Tibial artery (tissue), 4 donors: Measurements from ENCODE around the gene UBE2U.

Source experiments
- DNase-seq, 2 donors: peaks; one replicate each; pipeline ENCODE4 v3.0.0-alpha.2; 2019
- H3K27ac ChIP-seq, 2 donors: fragments of 200-600 bp; sonication (generic) in 1 of 2; 1 replicate in 1 of 2; 2 replicates in 1 of 2; pipeline ENCODE4 v1.5.1; 2018 to 2019; ENCODE audit warnings: mild to moderate bottlenecking in 1 of 2
- H3K27me3 ChIP-seq, 2 donors: fragments of 200-600 bp; sonication (generic) in 1 of 2; one replicate each; pipeline versions ENCODE4 v1.5.1 to v1.6.0; 2016 to 2019
- H3K36me3 ChIP-seq, 3 donors: fragments of 200-600 bp; sonication (generic) in 2 of 3; one replicate each; pipeline ENCODE4 v1.5.1; 2016 to 2019; ENCODE audit warnings: mild to moderate bottlenecking in 2 of 3
- H3K4me1 ChIP-seq, 4 donors: fragments of 200-600 bp; sonication (generic) in 2 of 4; 1 replicate in 3 of 4; 2 replicates in 1 of 4; pipeline ENCODE4 v1.5.1; 2016 to 2019
- H3K4me3 ChIP-seq, 2 donors: fragments of 200-600 bp; sonication (generic) in 1 of 2; 1 replicate in 1 of 2; 2 replicates in 1 of 2; pipeline ENCODE4 v1.5.1; 2018 to 2019; ENCODE audit warnings: mild to moderate bottlenecking in 2 of 2
- H3K9me3 ChIP-seq, 3 donors: fragments of 200-600 bp; sonication (generic) in 1 of 3; one replicate each; pipeline ENCODE4 v1.5.1; 2016 to 2019
- CTCF ChIP-seq, 2 experiments: fragments of 200-600 bp in 1 of 2; fragments of 450-650 bp in 1 of 2; IDR thresholded peaks; one replicate each; pipeline ENCODE4 v1.5.1; 2017 to 2019; ENCODE audit warnings: antibody characterized with exemption in 2 of 2, mild to moderate bottlenecking in 1 of 2, moderate library complexity in 1 of 2
- intact Hi-C: fragments of 100-400 bp; cut with DNase I; formaldehyde crosslinking; loops from one replicate; pipeline ENCODE4 v1.15.0; 2023; ENCODE audit warnings: low total_unique reads

The UBE2U gene

GRCh38 chr1:64196074-64196870 lies 7.2 kb upstream of the UBE2U start:
- H3K27me3 ChIP-seq = no peaks in the 10 kb centered on the region
- TF ChIP-seq CTCF (IDR thresholded peaks at IDR 0.05) = no peak
- no peaks in the 10 kb centered on the region for H3K36me3 ChIP-seq
- intact Hi-C loops = no loop called here
- peaks cover 0 to 31% (median 23%) of the 10 kb centered on the region in 4 donors for H3K4me1 ChIP-seq
- peak overlapping the region; percentile 69 to 70 for H3K27ac ChIP-seq
- H3K9me3 ChIP-seq = no peaks in the 10 kb centered on the region
- DNase-seq = no peak
- no peak overlapping the region for H3K4me3 ChIP-seq

DNA sequence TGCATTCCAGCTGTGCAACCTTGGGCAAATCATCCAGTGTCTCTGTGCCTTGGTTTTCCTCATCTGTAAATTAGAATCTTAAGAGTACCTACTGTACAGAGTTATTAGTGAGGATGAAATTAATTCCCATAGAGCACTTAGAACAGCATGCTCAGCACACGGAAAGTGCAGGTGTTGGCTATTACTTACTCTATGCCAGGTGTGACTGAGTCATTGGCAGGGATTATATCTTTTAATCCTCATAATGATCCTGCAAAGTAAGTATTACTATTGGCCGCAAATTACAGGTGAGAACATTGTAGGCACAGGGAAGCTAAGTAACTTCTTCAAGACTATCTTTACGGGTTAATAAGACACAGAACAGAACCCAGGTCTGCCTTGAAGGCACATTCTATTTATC lies 6.3 kb upstream of the UBE2U start:
- TF ChIP-seq CTCF (IDR thresholded peaks at IDR 0.05) = no peak
- Histone ChIP-seq H3K27me3 (no peaks in the 10 kb centered on the region), H3K36me3 (no peaks in the 10 kb centered on the region), H3K27ac (peak overlapping the region; percentile 69 to 70), H3K4me1 (peaks cover 0 to 31% (median 23%) of the 10 kb centered on the region in 4 donors), H3K4me3 (no peak overlapping the region), H3K9me3 (no peaks in the 10 kb centered on the region)
- intact Hi-C loops = no loop called here
- DNase-seq = no peak

- Histone ChIP-seq H3K4me3 (no peak overlapping the region), H3K27ac (no peak overlapping the region), H3K9me3 (no peaks in the 10 kb centered on the region), H3K36me3 (no peaks in the 10 kb centered on the region), H3K4me1 (peaks cover 0 to 31% (median 23%) of the 10 kb centered on the region in 4 donors), H3K27me3 (no peaks in the 10 kb centered on the region)
- intact Hi-C loops = no loop called here
- no peak for DNase-seq
- TF ChIP-seq CTCF (IDR thresholded peaks at IDR 0.05) = no peak
Observed at GRCh38 chr1:64199154-64199553, 4.3 kb upstream of the UBE2U start.

DNA sequence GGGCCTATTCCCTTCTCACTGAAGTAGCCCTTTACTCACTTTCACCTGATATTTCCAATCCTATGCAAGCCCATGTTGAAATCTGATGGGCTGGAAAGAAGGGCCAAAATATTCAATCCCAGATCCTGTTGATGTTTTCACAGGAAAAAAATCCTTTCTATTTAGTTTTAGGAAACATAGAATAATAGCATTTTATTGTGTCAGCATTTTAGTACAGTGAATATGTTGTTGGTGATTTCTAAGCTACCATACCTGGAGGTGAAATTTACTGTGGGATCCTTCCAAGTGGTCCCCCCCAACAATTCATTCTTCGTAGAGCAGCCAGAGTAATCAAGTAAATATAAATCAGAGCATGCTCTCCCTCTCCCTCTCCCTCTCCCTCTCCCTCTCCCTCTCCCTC lies 3.4 kb upstream of the UBE2U start:
- no peaks in the 10 kb centered on the region for H3K27me3 ChIP-seq
- H3K9me3 ChIP-seq = no peaks in the 10 kb centered on the region
- TF ChIP-seq CTCF (IDR thresholded peaks at IDR 0.05) = no peak
- no peak for DNase-seq
- no peaks in the 10 kb centered on the region for H3K36me3 ChIP-seq
- no peak overlapping the region for H3K27ac ChIP-seq
- H3K4me3 ChIP-seq = no peak overlapping the region
- H3K4me1 ChIP-seq = peaks cover 0 to 22% (median 19%) of the 10 kb centered on the region in 4 donors
- intact Hi-C loops = no loop called here

DNA sequence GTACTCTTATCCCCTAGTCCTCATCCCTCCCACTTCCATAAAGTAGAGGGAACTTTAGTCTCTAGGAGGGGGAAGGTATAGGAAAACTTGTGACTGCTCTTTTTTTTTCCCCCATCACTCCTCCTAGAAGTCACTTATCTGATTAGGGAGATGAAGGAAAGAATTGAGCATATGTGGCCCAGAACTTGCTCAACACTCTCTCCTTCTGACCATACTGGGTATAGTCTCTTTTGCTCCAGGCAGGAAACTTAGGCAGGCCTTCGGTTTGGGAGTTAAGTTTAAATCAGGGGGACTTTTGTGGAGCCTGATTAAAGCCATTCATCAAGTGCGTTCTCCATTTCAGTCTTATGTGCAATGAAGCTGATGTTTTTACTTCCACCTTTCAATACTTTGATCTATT lies 5.8 kb downstream of the UBE2U start:
- intact Hi-C loops = no loop called here
- H3K36me3 ChIP-seq = no peaks in the 10 kb centered on the region

More for the DNA sequence above, 5.8 kb downstream of the UBE2U start:
- H3K27ac ChIP-seq = no peak overlapping the region
- no peak overlapping the region for H3K4me3 ChIP-seq
- no peaks in the 10 kb centered on the region for H3K4me1 ChIP-seq
- no peaks in the 10 kb centered on the region for H3K9me3 ChIP-seq
- no peak for DNase-seq
- TF ChIP-seq CTCF (IDR thresholded peaks at IDR 0.05) = no peak
- no peaks in the 10 kb centered on the region for H3K27me3 ChIP-seq
